ENCODE data around the gene SERPINB5. TPM values are rescaled to one million over a fixed set of nuclear protein-coding genes. Genes with fewer than 3 reads are reported as not detected.

The SERPINB5 gene
- total RNA-seq, 2 donors from 2014 or later, result 4.8 to 6.1 TPM

DNA sequence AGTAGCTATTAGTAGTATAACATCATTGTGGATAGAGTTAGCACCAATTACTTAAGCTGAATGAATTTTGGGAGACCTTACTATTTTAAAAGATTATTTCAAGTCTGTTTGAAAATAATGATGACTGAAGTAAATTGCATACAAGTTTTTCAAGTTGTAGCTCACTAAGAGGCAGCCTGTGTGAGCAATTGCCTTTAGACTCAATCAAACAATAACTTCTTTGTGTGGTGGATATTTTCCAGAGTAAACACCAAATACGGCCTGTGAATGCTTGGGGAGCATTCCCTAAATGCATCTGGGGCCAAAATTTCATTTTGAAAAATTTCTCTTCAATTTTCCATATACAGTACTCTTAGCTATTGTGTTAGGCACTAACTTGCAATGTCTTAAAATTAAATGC, 73.3 kb downstream of the SERPINB5 start:
- TF ChIP-seq, protein P1, sequence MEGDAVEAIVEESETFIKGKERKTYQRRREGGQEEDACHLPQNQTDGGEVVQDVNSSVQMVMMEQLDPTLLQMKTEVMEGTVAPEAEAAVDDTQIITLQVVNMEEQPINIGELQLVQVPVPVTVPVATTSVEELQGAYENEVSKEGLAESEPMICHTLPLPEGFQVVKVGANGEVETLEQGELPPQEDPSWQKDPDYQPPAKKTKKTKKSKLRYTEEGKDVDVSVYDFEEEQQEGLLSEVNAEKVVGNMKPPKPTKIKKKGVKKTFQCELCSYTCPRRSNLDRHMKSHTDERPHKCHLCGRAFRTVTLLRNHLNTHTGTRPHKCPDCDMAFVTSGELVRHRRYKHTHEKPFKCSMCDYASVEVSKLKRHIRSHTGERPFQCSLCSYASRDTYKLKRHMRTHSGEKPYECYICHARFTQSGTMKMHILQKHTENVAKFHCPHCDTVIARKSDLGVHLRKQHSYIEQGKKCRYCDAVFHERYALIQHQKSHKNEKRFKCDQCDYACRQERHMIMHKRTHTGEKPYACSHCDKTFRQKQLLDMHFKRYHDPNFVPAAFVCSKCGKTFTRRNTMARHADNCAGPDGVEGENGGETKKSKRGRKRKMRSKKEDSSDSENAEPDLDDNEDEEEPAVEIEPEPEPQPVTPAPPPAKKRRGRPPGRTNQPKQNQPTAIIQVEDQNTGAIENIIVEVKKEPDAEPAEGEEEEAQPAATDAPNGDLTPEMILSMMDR (IDR thresholded peaks at IDR 0.05), result no peak
- H3K27me3 ChIP-seq, result no peaks in the 10 kb centered on the region
- no peaks in the 10 kb centered on the region for H3K9me3 ChIP-seq
- no peaks in the 10 kb centered on the region for H3K4me1 ChIP-seq
- no peaks in the 10 kb centered on the region for H3K36me3 ChIP-seq
- DNase-seq, result no peak
- H3K9ac ChIP-seq (ENCODE audit: low read depth in 2 of 2, low read length in 2 of 2), result no peak overlapping the region
- H3K27ac ChIP-seq, result no peak overlapping the region
- no peak overlapping the region for H3K4me3 ChIP-seq
- intact Hi-C loops (cut with DNase I), result no loop called here

DNA sequence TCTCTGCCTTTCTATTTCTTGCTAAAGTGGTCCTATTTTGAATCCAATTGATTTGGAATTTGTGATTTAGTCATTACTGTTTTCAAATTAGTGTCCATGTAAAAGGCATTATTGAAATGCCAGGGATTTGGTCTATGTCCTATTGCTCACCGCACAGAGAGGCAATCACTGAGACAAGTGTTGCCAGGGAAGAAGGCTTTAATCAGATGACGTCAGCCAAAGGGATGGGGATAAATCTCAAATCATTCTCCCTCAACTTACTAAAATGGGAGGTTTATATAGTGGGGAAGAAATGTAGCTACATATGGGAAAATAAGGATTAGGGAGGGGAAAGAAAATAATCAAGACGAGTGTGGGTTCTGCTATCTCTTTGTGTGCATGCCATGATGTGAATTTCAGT, 75.0 kb downstream of the SERPINB5 start:
- TF ChIP-seq, protein P1 (IDR thresholded peaks at IDR 0.05), result no peak
- intact Hi-C loops (cut with DNase I), result no loop called here
- H3K4me1 ChIP-seq, result no peaks in the 10 kb centered on the region
- H3K36me3 ChIP-seq, result no peaks in the 10 kb centered on the region
- no peaks in the 10 kb centered on the region for H3K27me3 ChIP-seq
- no peaks in the 10 kb centered on the region for H3K9me3 ChIP-seq
- no peak overlapping the region for H3K9ac ChIP-seq (ENCODE audit: low read depth in 2 of 2, low read length in 2 of 2)
- DNase-seq, result no peak
- no peak overlapping the region for H3K4me3 ChIP-seq
- H3K27ac ChIP-seq, result no peak overlapping the region

DNA sequence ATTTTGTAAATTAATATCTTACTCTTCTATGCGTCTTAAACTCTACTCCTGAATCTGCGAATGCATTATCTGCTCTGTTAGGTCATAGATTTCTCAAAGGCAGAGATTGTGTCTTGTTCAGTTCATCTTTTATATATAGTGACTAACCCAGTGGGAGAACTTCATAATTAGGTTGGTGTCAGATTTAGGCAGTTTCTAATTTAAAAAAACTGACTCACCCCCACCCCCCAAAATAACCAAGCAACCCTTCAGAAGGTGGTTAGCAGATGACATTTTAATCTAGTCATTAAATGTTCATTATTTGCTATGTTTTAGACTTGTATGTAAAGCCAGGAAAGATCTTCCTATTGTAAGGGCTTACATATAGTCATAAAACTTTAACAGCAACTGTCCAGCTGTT, 75.8 kb downstream of the SERPINB5 start:
- Histone ChIP-seq H3K4me3 (no peak overlapping the region), H3K27ac (no peak overlapping the region), H3K27me3 (no peaks in the 10 kb centered on the region), H3K9me3 (no peaks in the 10 kb centered on the region), H3K4me1 (no peaks in the 10 kb centered on the region), H3K9ac (ENCODE audit: low read depth in 2 of 2, low read length in 2 of 2) (no peak overlapping the region), H3K36me3 (no peaks in the 10 kb centered on the region)
- DNase-seq, result no peak
- intact Hi-C loops (cut with DNase I), result no loop called here
- TF ChIP-seq, protein P1 (IDR thresholded peaks at IDR 0.05), result no peak

DNA sequence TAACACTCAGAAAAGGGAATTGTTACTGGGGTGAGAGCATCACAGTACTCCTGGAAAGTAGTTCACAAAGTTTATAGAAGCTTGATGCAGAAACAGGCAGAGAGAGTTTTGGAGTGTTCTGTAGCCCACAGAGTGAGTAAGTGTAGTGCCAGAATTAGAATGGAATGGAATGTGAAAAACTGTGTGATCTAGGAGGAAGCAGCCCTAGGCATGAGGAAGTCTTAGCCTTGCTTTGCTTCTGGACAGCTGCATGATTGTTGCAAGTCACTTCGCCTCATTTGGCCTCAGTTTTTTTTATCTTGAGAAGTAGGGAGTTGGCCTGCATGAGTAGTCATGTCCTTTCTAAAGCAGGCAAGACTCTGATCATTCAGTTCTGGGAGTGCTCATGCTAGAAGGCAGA, 76.3 kb downstream of the SERPINB5 start:
- no peak overlapping the region for H3K27ac ChIP-seq
- H3K4me1 ChIP-seq, result no peaks in the 10 kb centered on the region
- H3K9me3 ChIP-seq, result no peaks in the 10 kb centered on the region
- H3K9ac ChIP-seq (ENCODE audit: low read depth in 2 of 2, low read length in 2 of 2), result no peak overlapping the region
- intact Hi-C loops (cut with DNase I), result no loop called here
- TF ChIP-seq, protein P1 (IDR thresholded peaks at IDR 0.05), result no peak
- no peak for DNase-seq
- H3K36me3 ChIP-seq, result no peaks in the 10 kb centered on the region
- no peak overlapping the region for H3K4me3 ChIP-seq
- no peaks in the 10 kb centered on the region for H3K27me3 ChIP-seq

Other genes starting within 250 kb of the SERPINB5 start
- 10 to 100 TPM; 13.9 to 16.4 TPM for gene BCL2, start 157.2 kb upstream of the SERPINB5 start, total RNA-seq
- gene KDSR, start 109.8 kb upstream of the SERPINB5 start, total RNA-seq, result 10 to 100 TPM; 32.8 to 55.3 TPM
- 100 to 1,000 TPM in 1 of 2 donors, 10 to 100 TPM in 1; 96.3 to 127 TPM for gene VPS4B, start 54.5 kb upstream of the SERPINB5 start, total RNA-seq
- gene SERPINB12, start 65.4 kb downstream of the SERPINB5 start, total RNA-seq, result not detected
- not detected for gene SERPINB13, start 110.4 kb downstream of the SERPINB5 start, total RNA-seq
- not detected for gene SERPINB4, start 167.3 kb downstream of the SERPINB5 start, total RNA-seq
- gene SERPINB3, start 184.9 kb downstream of the SERPINB5 start, total RNA-seq, result not detected
- gene SERPINB11, start 226.0 kb downstream of the SERPINB5 start, total RNA-seq, result not detected